ENCODE results near the gene C17orf114.

C17orf114 gene

GRCh38 chr17:4806777-4807604, 4.9 kb upstream of the C17orf114 start, which contains the start of gene PLD2:
Gene PLD2 (plus strand): TSS chr17:4807152. CDS start chr17:4807773, 621 bp downstream.
- no peak for TF ChIP-seq CTCF (conservative IDR thresholded peaks at IDR 0.05; ENCODE audit: low read depth)
- peak within 1 kb of the TSS; percentile 73 for H3K27ac ChIP-seq
- ChIA-PET CTCF (interaction anchor here (0.5 to 1.8 kb wide), 6 partner anchors 17 to 81 kb away, joined by 3 to 8 read pairs (median 4); partner anchors contain the start of gene MED11), POLR2A (ENCODE audit: low non-redundant PET) (interaction anchor here (0.6 kb wide), 1 partner anchor 10 kb away, joined by 4 read pairs; no protein-coding TSS in a partner anchor)
- DNase-seq (ENCODE audit: low spot score): peak; percentile 95

GRCh38 chr17:4806456-4806776, 4.3 kb upstream of the C17orf114 start:
- no peak for DNase-seq (ENCODE audit: low spot score)
- H3K27ac ChIP-seq: peak overlapping the region; percentile 73
- TF ChIP-seq CTCF (conservative IDR thresholded peaks at IDR 0.05; ENCODE audit: low read depth): no peak
- ChIA-PET CTCF (interaction anchor here (0.6 to 1.8 kb wide), 4 partner anchors 16 to 82 kb away, joined by 3 to 8 read pairs (median 4); partner anchors contain the start of gene MED11), POLR2A (ENCODE audit: low non-redundant PET) (interaction anchor here (0.6 kb wide), 1 partner anchor 11 kb away, joined by 4 read pairs; no protein-coding TSS in a partner anchor)

- ChIA-PET CTCF (interaction anchor here (0.7 kb wide), 1 partner anchor 60 kb away, joined by 3 read pairs; no protein-coding TSS in a partner anchor), POLR2A (ENCODE audit: low non-redundant PET) (no interaction called here)
- TF ChIP-seq CTCF (conservative IDR thresholded peaks at IDR 0.05; ENCODE audit: low read depth): no peak
- peak overlapping the region; percentile 11; the same call in 1 of the 2 replicates for H3K27ac ChIP-seq
- no peak for DNase-seq (ENCODE audit: low spot score)
These were observed 1.5 kb downstream of the C17orf114 start for GRCh38 chr17:4800462-4801196.

- TF ChIP-seq CTCF (conservative IDR thresholded peaks at IDR 0.05; ENCODE audit: low read depth): no peak
- POLR2A ChIA-PET (ENCODE audit: low non-redundant PET): interaction anchor here (0.7 to 1.0 kb wide), 2 partner anchors 27 to 144 kb away, joined by 3 to 4 read pairs; partner anchors contain the start of gene RNF167
- CTCF ChIA-PET: no interaction called here
- H3K27ac ChIP-seq: peak overlapping the region; percentile 84
- peak; percentile 54 for DNase-seq (ENCODE audit: low spot score)
These were observed 5.6 kb downstream of the C17orf114 start for GRCh38 chr17:4796552-4796920.

- DNase-seq (ENCODE audit: low spot score): no peak
- no peak for TF ChIP-seq CTCF (conservative IDR thresholded peaks at IDR 0.05; ENCODE audit: low read depth)
- peak overlapping the region; percentile 84 for H3K27ac ChIP-seq
- ChIA-PET POLR2A (ENCODE audit: low non-redundant PET) (no interaction called here), CTCF (no interaction called here)
These were observed 7.0 kb downstream of the C17orf114 start for GRCh38 chr17:4795168-4795567.

- CTCF ChIA-PET: interaction anchor here (0.6 to 2.2 kb wide), 16 partner anchors 16 to 214 kb away, joined by 3 to 19 read pairs (median 5); partner anchors contain the start of genes ARRB2, C17orf107, CHRNE and PLD2
These were observed 11.4 kb downstream of the C17orf114 start for GRCh38 chr17:4790705-4791088.

More at GRCh38 chr17:4790705-4791088, 11.4 kb downstream of the C17orf114 start:
- DNase-seq (ENCODE audit: low spot score): no peak
- peak overlapping the region; percentile 100 for H3K27ac ChIP-seq
- POLR2A ChIA-PET (ENCODE audit: low non-redundant PET): interaction anchor here (0.6 to 1.0 kb wide), 3 partner anchors 60 to 149 kb away, joined by 3 to 6 read pairs (median 3); partner anchors contain the start of genes RNF167 and SLC25A11
- no peak for TF ChIP-seq CTCF (conservative IDR thresholded peaks at IDR 0.05; ENCODE audit: low read depth)
